HepG2 (cell line): ENCODE data around the gene CHRNA5.

Experiments used
- AHDC1 ChIP-seq: sonication (generic); formaldehyde crosslinking; IDR thresholded peaks from 2 replicates; pipeline ENCODE4 v1.5.1; 2020; ENCODE audit warnings: mild to moderate bottlenecking, missing genetic modification reagents, borderline replicate concordance
- CBX2 ChIP-seq, 2 experiments: fragments of 200-600 bp in 1 of 2; sonication (generic); formaldehyde crosslinking in 1 of 2; IDR thresholded peaks; 2 replicates each; pipeline versions ENCODE4 v1.7.0 to v1.8.1; 2018 to 2022; ENCODE audit warnings: low read depth in 2 of 2, low read length in 1 of 2, mild to moderate bottlenecking in 1 of 2, missing genetic modification reagents in 1 of 2
- CTCF ChIP-seq: sonication (generic); formaldehyde crosslinking; IDR thresholded peaks from 2 replicates; pipeline ENCODE4 v1.5.0; 2020; ENCODE audit warnings: mild to moderate bottlenecking, missing genetic modification reagents, moderate library complexity
- FOXA3 ChIP-seq: IDR thresholded peaks from 2 replicates; pipeline ENCODE4 v1.6.1; 2016; ENCODE audit warnings: missing genetic modification reagents, missing compliant biosample characterization
- GFI1 ChIP-seq: sonication (generic); formaldehyde crosslinking; IDR thresholded peaks from 2 replicates; pipeline ENCODE4 v1.5.0; 2020; ENCODE audit warnings: missing genetic modification reagents, mild to moderate bottlenecking, borderline replicate concordance
- MAX ChIP-seq: IDR thresholded peaks from 2 replicates; pipeline ENCODE4 v1.6.1; 2012; ENCODE audit warnings: inconsistent platforms
- NFKB2 ChIP-seq: sonication (generic); formaldehyde crosslinking; IDR thresholded peaks from 2 replicates; pipeline ENCODE4 v1.4.0; 2020; ENCODE audit warnings: missing genetic modification reagents, borderline replicate concordance
- PHF20 ChIP-seq: sonication (generic); formaldehyde crosslinking; IDR thresholded peaks from 2 replicates; pipeline ENCODE4 v1.5.0; 2020; ENCODE audit warnings: mild to moderate bottlenecking, missing genetic modification reagents
- PHF8 ChIP-seq: sonication (generic); formaldehyde crosslinking; IDR thresholded peaks from 2 replicates; pipeline ENCODE4 v1.5.0; 2020; ENCODE audit warnings: missing genetic modification reagents
- POGZ ChIP-seq: sonication (generic); formaldehyde crosslinking; IDR thresholded peaks from 2 replicates; pipeline ENCODE4 v1.4.0; 2020; ENCODE audit warnings: mild to moderate bottlenecking, missing genetic modification reagents
- POLR2AphosphoS5 ChIP-seq: IDR thresholded peaks from 2 replicates; pipeline ENCODE4 v1.6.1; 2012; ENCODE audit warnings: low read depth, low read length
- RORA ChIP-seq: sonication (generic); formaldehyde crosslinking; IDR thresholded peaks from 2 replicates; pipeline ENCODE4 v1.5.0; 2020; ENCODE audit warnings: mild to moderate bottlenecking, missing genetic modification reagents, moderate library complexity
- ZNF317 ChIP-seq: sonication (generic); formaldehyde crosslinking; IDR thresholded peaks from 2 replicates; pipeline ENCODE4 v1.5.0; 2020; ENCODE audit warnings: mild to moderate bottlenecking, missing genetic modification reagents
- ZNF549 ChIP-seq: sonication (generic); formaldehyde crosslinking; IDR thresholded peaks from 2 replicates; pipeline ENCODE4 v1.5.0; 2020; ENCODE audit warnings: missing genetic modification reagents

GRCh38 chr15:78604420-78604819 is 39.1 kb downstream of the CHRNA5 start:
- TF ChIP-seq CTCF (CRISPR knock-in tag) = no peak
- no peak for TF ChIP-seq AHDC1 (CRISPR knock-in tag)
- no peak for TF ChIP-seq GFI1 (CRISPR knock-in tag)
- TF ChIP-seq ZNF317 (CRISPR knock-in tag) = no peak
- TF ChIP-seq MAX = no peak
- no peak for TF ChIP-seq ZNF549
- no peak for TF ChIP-seq PHF8 (CRISPR knock-in tag)
- no peak for TF ChIP-seq FOXA3 (CRISPR knock-in tag)
- TF ChIP-seq PHF20 (CRISPR knock-in tag) = no peak
- no peak for TF ChIP-seq POLR2AphosphoS5
- TF ChIP-seq CBX2 (IDR thresholded peaks at IDR 0.05; ENCODE audit: low read depth, low read length) = no peak
- no peak for TF ChIP-seq CBX2 (CRISPR knock-in tag; IDR thresholded peaks at IDR 0.05; ENCODE audit: low read depth)
- TF ChIP-seq POGZ (CRISPR knock-in tag) = no peak
- no peak for TF ChIP-seq RORA (CRISPR knock-in tag)
- TF ChIP-seq NFKB2 (CRISPR knock-in tag) = no peak
